Smooth muscle cell (in vitro differentiated cells): ENCODE measurements around the gene PMF1. TPM values are rescaled to one million over a fixed set of nuclear protein-coding genes. Genes with fewer than 3 reads are reported as not detected.

Source experiments
- DNase-seq: peaks from one replicate; lab custom pipeline; 2025; ENCODE audit not compliant: unreplicated experiment; lab: John Stamatoyannopoulos, UW
- H2AFZ ChIP-seq: fragments of 200-600 bp; sonication (generic); 2 replicates; pipeline ENCODE4 v1.6.0; 2016; ENCODE audit warnings: antibody characterized with exemption, low read depth, mild to moderate bottlenecking
- H3F3A ChIP-seq: fragments of 200-600 bp; sonication (generic); 2 replicates; pipeline ENCODE4 v1.6.0; 2017; ENCODE audit warnings: antibody characterized with exemption, low read depth
- H3K27ac ChIP-seq: fragments of 200-600 bp; sonication (generic); 2 replicates; pipeline ENCODE4 v1.5.1; 2016; ENCODE audit warnings: low read depth, mild to moderate bottlenecking
- H3K27me3 ChIP-seq: fragments of 200-600 bp; sonication (generic); 2 replicates; pipeline ENCODE4 v1.6.1; 2016; ENCODE audit warnings: low read depth, mild to moderate bottlenecking
- H3K36me3 ChIP-seq: fragments of 200-600 bp; sonication (generic); 2 replicates; pipeline ENCODE4 v1.5.1; 2016; ENCODE audit warnings: low read depth
- H3K4me1 ChIP-seq: fragments of 200-600 bp; sonication (generic); 2 replicates; pipeline ENCODE4 v1.5.1; 2016; ENCODE audit warnings: low read depth
- H3K4me2 ChIP-seq: fragments of 200-600 bp; sonication (generic); 2 replicates; pipeline ENCODE4 v1.6.0; 2016; ENCODE audit warnings: mild to moderate bottlenecking
- H3K4me3 ChIP-seq: fragments of 200-600 bp; sonication (generic); 2 replicates; pipeline ENCODE4 v1.5.1; 2016; ENCODE audit warnings: mild to moderate bottlenecking
- H3K79me2 ChIP-seq: fragments of 200-600 bp; sonication (generic); 2 replicates; pipeline ENCODE4 v1.6.0; 2016; ENCODE audit warnings: low read depth, mild to moderate bottlenecking
- H3K9ac ChIP-seq: fragments of 200-600 bp; sonication (generic); 2 replicates; pipeline ENCODE4 v1.6.0; 2016; ENCODE audit warnings: low read depth
- H3K9me3 ChIP-seq: fragments of 200-600 bp; sonication (generic); replicated peaks from 2 replicates; pipeline ENCODE4 v1.5.1; 2016; ENCODE audit warnings: low read depth
- H4K20me1 ChIP-seq: fragments of 200-600 bp; sonication (generic); 2 replicates; pipeline ENCODE4 v1.6.0; 2016; ENCODE audit warnings: low read depth
- CTCF ChIP-seq: fragments of 200-600 bp; sonication (generic); IDR thresholded peaks from 2 replicates; pipeline ENCODE4 v1.5.1; 2017; ENCODE audit warnings: borderline replicate concordance, mild to moderate bottlenecking, antibody characterized with exemption; ENCODE audit not compliant: insufficient read depth, poor library complexity, severe bottlenecking
- WGBS: methylation state at CpG from one replicate; pipeline ENCODE4 v1.1.7; 2016; ENCODE audit warnings: low lambda C conversion rate; 5-methylcytosine and 5-hydroxymethylcytosine counted together
- polyA plus RNA-seq: library from polyadenylated mRNA; unstranded; fragments of >200 nt; fragmentation: Nextera tagmentation; extraction: Ambion mirVana; gene quantifications from 2 replicates; pipeline ENCODE4 v1.2.1, GENCODE V29; 2016
- total RNA-seq: library from RNA; depleted of rRNA; stranded (reverse); fragments of >200 nt; gene quantifications from 2 replicates; pipeline ENCODE4 v1.2.3, GENCODE V29; 2014

Gene PMF1
- total and polyA plus RNA-seq, 2 experiments from 2014 or later: 59.2 to 82.5 TPM

GRCh38 chr1:156241311-156241811 lies 28.6 kb downstream of the PMF1 start:
- Histone ChIP-seq H3K9ac (no peak overlapping the region), H3K79me2 (no peaks in the 10 kb centered on the region), H2AFZ (no peak overlapping the region), H3K4me2 (no peak overlapping the region), H4K20me1 (no peaks in the 10 kb centered on the region), H3F3A (no peaks in the 10 kb centered on the region), H3K9me3 (no peaks in the 10 kb centered on the region), H3K4me1 (no peaks in the 10 kb centered on the region), H3K27me3 (no peaks in the 10 kb centered on the region), H3K27ac (no peak overlapping the region), H3K4me3 (no peak overlapping the region), H3K36me3 (no peaks in the 10 kb centered on the region)
- 71% methylated on average over 15 of the region's 15 CpGs for WGBS
- DNase-seq: no peak
- TF ChIP-seq CTCF: no peak

- no peak for TF ChIP-seq CTCF
- Histone ChIP-seq H3K79me2 (no peaks in the 10 kb centered on the region), H3K27ac (no peak within 1 kb of the TSS)
These were observed 29.1 kb downstream of the PMF1 start, which contains the start of gene BGLAP for GRCh38 chr1:156241926-156242325. BGLAP (plus strand) TSS chr1:156242184; CDS start chr1:156242232, 48 bp downstream.

GRCh38 chr1:156242738-156243137 lies 29.9 kb downstream of the PMF1 start:
- no peak overlapping the region for H2AFZ ChIP-seq
- H4K20me1 ChIP-seq: no peaks in the 10 kb centered on the region
- no peak overlapping the region for H3K4me2 ChIP-seq
- H3K27me3 ChIP-seq: no peaks in the 10 kb centered on the region
- H3K4me1 ChIP-seq: no peaks in the 10 kb centered on the region
- TF ChIP-seq CTCF: no peak
- H3K9me3 ChIP-seq: no peaks in the 10 kb centered on the region
- 97% methylated on average over 9 of the region's 10 CpGs for WGBS
- no peak for DNase-seq
- no peaks in the 10 kb centered on the region for H3F3A ChIP-seq
- H3K36me3 ChIP-seq: no peaks in the 10 kb centered on the region
- H3K4me3 ChIP-seq: no peak overlapping the region
- H3K27ac ChIP-seq: no peak overlapping the region
- no peak overlapping the region for H3K9ac ChIP-seq
- no peaks in the 10 kb centered on the region for H3K79me2 ChIP-seq

More at GRCh38 chr1:156241926-156242325, 29.1 kb downstream of the PMF1 start, which contains the start of gene BGLAP:
- WGBS: 96% methylated on average over 14 of the region's 14 CpGs
- H2AFZ ChIP-seq: no peak within 1 kb of the TSS
- no peaks in the 10 kb centered on the region for H3K4me1 ChIP-seq
- no peak for DNase-seq
- no peaks in the 10 kb centered on the region for H3K9me3 ChIP-seq
- no peaks in the 10 kb centered on the region for H4K20me1 ChIP-seq
- H3F3A ChIP-seq: no peaks in the 10 kb centered on the region
- H3K9ac ChIP-seq: no peak within 1 kb of the TSS
- H3K27me3 ChIP-seq: no peaks in the 10 kb centered on the region
- H3K4me3 ChIP-seq: no peak within 1 kb of the TSS
- H3K4me2 ChIP-seq: no peak within 1 kb of the TSS
- H3K36me3 ChIP-seq: no peaks in the 10 kb centered on the region

- Histone ChIP-seq H3K9ac (no peak overlapping the region), H4K20me1 (no peaks in the 10 kb centered on the region), H2AFZ (no peak overlapping the region), H3K36me3 (no peaks in the 10 kb centered on the region), H3K79me2 (no peaks in the 10 kb centered on the region), H3K27ac (no peak overlapping the region), H3K27me3 (no peaks in the 10 kb centered on the region), H3K4me2 (no peak overlapping the region), H3K4me3 (no peak overlapping the region), H3K4me1 (no peaks in the 10 kb centered on the region), H3F3A (no peaks in the 10 kb centered on the region), H3K9me3 (no peaks in the 10 kb centered on the region)
- no peak for TF ChIP-seq CTCF
- no peak for DNase-seq
- WGBS: 94% methylated on average over 2 of the region's 2 CpGs
These were observed 31.3 kb downstream of the PMF1 start for GRCh38 chr1:156244126-156244525.
